Gastrocnemius medialis (tissue), 4 donors: ENCODE measurements around the gene LZTR1. TPM values are rescaled to one million over a fixed set of nuclear protein-coding genes. Genes with fewer than 3 reads are reported as not detected.
"Not testable (repeated sequence)": the region's sequence is repeated elsewhere in the genome, so short reads cannot be mapped to it uniquely, and the experiment has no call there.

Experiments used
- ATAC-seq, 2 donors: fragments of 150-250 bp; one replicate each; pipeline ENCODE4 v1.9.1; 2016
- DNase-seq, 2 donors: peaks; one replicate each; pipeline ENCODE4 v3.0.0-alpha.2; 2019
- H3K27ac ChIP-seq, 4 donors: fragments of 200-600 bp; sonication (generic); 1 replicate in 1 of 4; 2 replicates in 3 of 4; pipeline ENCODE4 v1.5.1; 2016 to 2018; ENCODE audit warnings: mild to moderate bottlenecking in 2 of 4, moderate library complexity in 1 of 4
- H3K27me3 ChIP-seq, 3 donors: fragments of 200-600 bp; sonication (generic) in 2 of 3; 1 replicate in 1 of 3; 2 replicates in 2 of 3; pipeline versions ENCODE4 v1.5.1 to v1.6.0; 2016 to 2019; ENCODE audit warnings: mild to moderate bottlenecking in 1 of 3, moderate library complexity in 1 of 3
- H3K36me3 ChIP-seq, 2 donors: fragments of 200-600 bp; sonication (generic) in 1 of 2; one replicate each; pipeline ENCODE4 v1.5.1; 2017 to 2018
- H3K4me1 ChIP-seq, 2 donors: fragments of 200-600 bp; sonication (generic) in 1 of 2; one replicate each; pipeline ENCODE4 v1.5.1; 2016 to 2017; ENCODE audit warnings: mild to moderate bottlenecking in 2 of 2
- H3K4me3 ChIP-seq, 4 donors: fragments of 200-600 bp; sonication (generic) in 3 of 4; 1 replicate in 1 of 4; 2 replicates in 3 of 4; pipeline ENCODE4 v1.5.1; 2016 to 2019; ENCODE audit warnings: mild to moderate bottlenecking in 2 of 4
- H3K9me3 ChIP-seq, 3 donors: fragments of 200-600 bp; sonication (generic) in 2 of 3; 1 replicate in 1 of 3; 2 replicates in 2 of 3; pipeline ENCODE4 v1.5.1; 2016 to 2019
- CTCF ChIP-seq, 5 experiments: fragments of 450-650 bp in 3 of 5; fragments of 200-600 bp in 2 of 5; sonication (generic) in 2 of 5; IDR thresholded peaks in 4 of 5; conservative IDR thresholded peaks in 1 of 5; 1 replicate in 4 of 5; 2 replicates in 1 of 5; pipeline ENCODE4 v1.5.1; 2016 to 2019; ENCODE audit warnings: antibody characterized with exemption in 5 of 5, mild to moderate bottlenecking in 3 of 5, moderate library complexity in 3 of 5
- POLR2A ChIP-seq, 2 donors: fragments of 450-650 bp; IDR thresholded peaks; one replicate each; pipeline ENCODE4 v1.6.1; 2017; ENCODE audit warnings: antibody characterized with exemption in 2 of 2, mild to moderate bottlenecking in 2 of 2, moderate library complexity in 2 of 2
- in situ Hi-C, 4 donors: fragments of 200-750 bp; cut with MboI; loops; one replicate each; pipeline versions ENCODE4 v1.15.0 to v1.8.0; 2017; ENCODE audit warnings: low sequenced_read_pairs in 4 of 4
- intact Hi-C: fragments of 100-400 bp; cut with DNase I; formaldehyde crosslinking; loops from one replicate; pipeline ENCODE4 v1.15.1; 2023; ENCODE audit warnings: low total_unique reads
- microRNA counts, 2 donors: library from miRNA; unstranded; fragments of <30 nt; microRNA quantifications; one replicate each; lab custom pipeline; 2016
- microRNA-seq, 2 donors: library from miRNA; unstranded; fragments of <30 nt; microRNA quantifications; one replicate each; pipeline ENCODE4, GENCODE V29; 2016; ENCODE audit warnings: borderline replicate concordance in 2 of 2
- total RNA-seq, 4 donors: library from RNA; depleted of rRNA; stranded (reverse); fragments of >200 nt; gene quantifications; one replicate each; pipeline versions ENCODE4 v1.1.0 to v1.2.3, GENCODE V29; 2016

Gene LZTR1
- total RNA-seq, 4 donors from 2014 or later, result 25.4 to 36.4 (median 26.3) TPM

GRCh38 chr22:21047730-21048129 is 65.6 kb downstream of the LZTR1 start:
- no peaks in the 10 kb centered on the region for H3K27me3 ChIP-seq
- no peak overlapping the region for H3K27ac ChIP-seq
- H3K9me3 ChIP-seq, result no peaks in the 10 kb centered on the region
- H3K4me3 ChIP-seq, result no peak overlapping the region
- no peaks in the 10 kb centered on the region for H3K36me3 ChIP-seq
- intact Hi-C loops, result no loop called here
- H3K4me1 ChIP-seq, result peaks cover 15 to 24% of the 10 kb centered on the region in 2 donors
- no peak for DNase-seq
- no peak for TF ChIP-seq POLR2A (IDR thresholded peaks at IDR 0.05)
- TF ChIP-seq CTCF (IDR thresholded peaks at IDR 0.05 in 4 of 5, conservative IDR thresholded peaks at IDR 0.05 in 1 of 5), result no peak
- in situ Hi-C loops, result no loop called here
- ATAC-seq, result no peak

- intact Hi-C loops, H3K27ac ChIP-seq: not testable (repeated sequence)
These were observed 66.4 kb downstream of the LZTR1 start for GRCh38 chr22:21048448-21048847.

More at GRCh38 chr22:21048448-21048847, 66.4 kb downstream of the LZTR1 start:
- DNase-seq, ATAC-seq, in situ Hi-C loops, H3K36me3 ChIP-seq, H3K4me3 ChIP-seq, H3K9me3 ChIP-seq, H3K27me3 ChIP-seq: not testable (repeated sequence)
- peaks cover 8 to 20% of the 10 kb centered on the region in 2 donors for H3K4me1 ChIP-seq

MicroRNA genes within 50 kb of the gene (microRNA counts, 767-probe panel; counts per million panel counts)
- microRNA hsa-miR-649 (lab: Ali Mortazavi, UCI), result 356 to 448 counts per million in 2 donors

Small RNAs within 50 kb of the gene (microRNA-seq; reads per million reads assigned to microRNA genes)
- gene MIR649, result 0 reads per million in 2 donors

Other genes with a start within 250 kb of the LZTR1 start
- gene SERPIND1, start 208.2 kb upstream of the LZTR1 start, total RNA-seq, result under 1 TPM in 1 of 4 donors, not detected in 3; 0.22 TPM
- gene PI4KA, start 123.5 kb upstream of the LZTR1 start, total RNA-seq, result 10 to 100 TPM; 40.1 to 59.7 (median 45.4) TPM
- gene SNAP29, start 123.3 kb upstream of the LZTR1 start, total RNA-seq, result 10 to 100 TPM; 22.1 to 41.1 (median 28.7) TPM
- 100 to 1,000 TPM in 1 of 4 donors, 10 to 100 TPM in 3; 73.3 to 109 (median 84.7) TPM for gene CRKL, start 64.9 kb upstream of the LZTR1 start, total RNA-seq
- gene AIFM3, start 15.0 kb upstream of the LZTR1 start, total RNA-seq, result under 1 TPM in 2 of 4 donors, not detected in 2; 0.22 to 0.42 TPM
- gene THAP7, start 19.8 kb downstream of the LZTR1 start, total RNA-seq, result 10 to 100 TPM; 44.8 to 76.2 (median 61.7) TPM
- 10 to 100 TPM; 17.6 to 68.9 (median 33.3) TPM for gene P2RX6, start 32.9 kb downstream of the LZTR1 start, total RNA-seq
- gene SLC7A4, start 50.3 kb downstream of the LZTR1 start, total RNA-seq, result not detected
- gene LRRC74B, start 63.6 kb downstream of the LZTR1 start, total RNA-seq, result not detected